Measurements from ENCODE around the gene GPX3.

Gene GPX3, protein sequence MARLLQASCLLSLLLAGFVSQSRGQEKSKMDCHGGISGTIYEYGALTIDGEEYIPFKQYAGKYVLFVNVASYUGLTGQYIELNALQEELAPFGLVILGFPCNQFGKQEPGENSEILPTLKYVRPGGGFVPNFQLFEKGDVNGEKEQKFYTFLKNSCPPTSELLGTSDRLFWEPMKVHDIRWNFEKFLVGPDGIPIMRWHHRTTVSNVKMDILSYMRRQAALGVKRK

DNA sequence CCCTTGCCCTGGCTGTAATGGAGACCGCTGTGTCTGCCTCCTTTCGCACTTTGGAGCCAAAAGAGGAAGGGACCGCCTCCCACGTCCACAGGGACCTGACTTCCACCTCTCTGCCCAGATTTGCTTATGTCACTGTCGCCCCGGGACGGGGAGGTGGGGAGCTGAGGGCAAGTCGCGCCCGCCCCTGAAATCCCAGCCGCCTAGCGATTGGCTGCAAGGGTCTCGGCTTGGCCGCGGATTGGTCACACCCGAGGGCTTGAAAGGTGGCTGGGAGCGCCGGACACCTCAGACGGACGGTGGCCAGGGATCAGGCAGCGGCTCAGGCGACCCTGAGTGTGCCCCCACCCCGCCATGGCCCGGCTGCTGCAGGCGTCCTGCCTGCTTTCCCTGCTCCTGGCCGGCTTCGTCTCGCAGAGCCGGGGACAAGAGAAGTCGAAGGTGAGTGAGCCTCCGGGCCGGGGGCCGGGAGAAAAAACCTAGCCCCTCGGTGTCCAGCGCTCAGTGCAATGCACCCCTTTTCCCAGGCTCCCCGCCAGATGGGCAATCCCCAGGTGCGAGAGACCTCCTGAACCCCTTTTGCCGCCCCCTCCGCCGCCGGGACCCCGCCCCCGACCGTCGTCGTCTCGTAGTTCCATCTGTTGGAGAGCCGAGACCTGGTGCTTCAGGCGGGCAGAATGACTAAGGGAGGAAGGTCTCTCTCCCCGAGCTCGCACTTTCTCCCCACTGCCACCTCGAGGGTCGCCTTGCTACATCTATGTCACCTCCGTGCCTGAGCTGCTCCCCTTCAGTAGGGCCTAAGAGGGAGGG is at the start of gene GPX3:
Gene GPX3 (plus strand): TSS at position 288 of the 807 bp plus-strand sequence. CDS start 64 bp downstream, at position 352.
- DNase-seq = peak; percentile 25

DNA sequence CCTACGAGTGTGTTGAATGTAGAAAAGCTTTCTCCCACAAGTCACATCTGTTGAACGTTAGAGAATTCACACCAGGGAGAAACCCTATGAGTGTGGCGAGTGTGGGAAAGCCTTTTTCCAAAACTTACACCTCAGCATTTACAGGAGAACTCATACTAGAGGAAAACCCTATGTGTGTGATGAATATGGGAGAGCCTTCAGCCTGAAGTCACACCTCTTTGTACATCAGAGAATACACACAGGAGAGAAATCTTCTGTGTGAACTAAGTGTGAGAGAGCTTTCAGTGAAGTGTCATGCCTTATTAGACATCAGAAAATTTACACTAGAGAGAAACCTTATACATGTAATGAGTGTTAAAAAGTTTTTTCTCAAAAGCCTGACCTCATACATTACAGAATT is 41.8 kb upstream of the GPX3 start:
- DNase-seq = no peak

DNA sequence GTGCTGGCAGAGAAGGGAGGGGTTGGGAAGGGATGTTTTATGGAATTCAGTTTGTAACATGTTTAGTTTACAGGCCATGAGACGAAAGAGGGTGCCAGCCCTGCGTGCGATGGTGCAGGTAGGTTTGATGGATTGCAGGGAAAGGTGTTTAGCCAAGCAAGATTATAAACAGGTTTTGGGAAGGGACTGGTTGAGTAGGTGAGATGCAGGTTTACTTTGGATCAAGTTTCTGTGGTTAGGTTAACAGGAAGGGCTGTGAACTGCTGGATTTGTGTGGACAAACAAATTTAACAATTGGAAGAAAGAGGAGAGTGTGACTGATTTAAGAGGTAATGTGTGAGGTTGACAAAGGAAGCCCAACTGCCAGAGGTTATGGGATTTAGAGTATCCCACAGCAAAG is 32.6 kb upstream of the GPX3 start:
- DNase-seq = no peak

DNA sequence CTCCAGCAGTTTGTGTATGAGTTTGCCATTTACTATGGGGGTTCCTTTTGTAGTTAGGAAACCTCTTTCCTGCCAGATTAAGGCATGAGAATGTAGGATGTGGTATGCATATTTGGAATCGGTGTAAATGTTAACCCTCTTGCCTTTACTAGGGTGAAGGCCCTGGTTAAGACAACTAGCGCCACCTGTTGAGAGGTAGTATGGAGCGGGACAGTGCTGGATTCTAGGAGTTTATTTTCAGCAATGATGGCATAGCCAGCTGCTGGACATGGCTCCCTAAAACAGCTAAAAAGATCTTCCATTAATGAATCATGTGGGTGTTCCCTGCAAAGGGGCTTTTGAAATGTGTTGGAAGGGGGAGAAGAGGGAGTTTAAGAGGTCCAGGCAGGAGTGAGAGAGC is 30.7 kb upstream of the GPX3 start:
- DNase-seq = no peak

DNA sequence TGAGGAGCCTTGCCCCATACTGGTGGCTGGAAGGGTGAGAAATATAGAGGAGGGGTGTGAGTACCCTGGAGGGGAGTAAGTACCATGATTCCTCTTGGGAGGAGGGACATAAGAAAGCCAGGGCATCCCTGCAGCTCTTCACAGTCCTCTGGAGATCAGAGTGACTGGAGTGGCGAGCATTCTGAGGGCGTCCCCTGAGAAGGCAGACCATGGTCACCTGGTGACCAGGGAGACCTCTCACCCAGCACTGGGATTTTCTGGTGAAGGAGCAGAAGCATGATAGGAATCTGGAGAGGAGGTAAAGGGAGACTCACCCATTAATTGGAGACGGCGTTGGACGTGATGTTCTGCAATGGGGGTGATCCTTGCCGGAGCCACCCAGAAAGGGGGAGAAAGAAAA is 27.7 kb upstream of the GPX3 start:
- no peak for DNase-seq

DNA sequence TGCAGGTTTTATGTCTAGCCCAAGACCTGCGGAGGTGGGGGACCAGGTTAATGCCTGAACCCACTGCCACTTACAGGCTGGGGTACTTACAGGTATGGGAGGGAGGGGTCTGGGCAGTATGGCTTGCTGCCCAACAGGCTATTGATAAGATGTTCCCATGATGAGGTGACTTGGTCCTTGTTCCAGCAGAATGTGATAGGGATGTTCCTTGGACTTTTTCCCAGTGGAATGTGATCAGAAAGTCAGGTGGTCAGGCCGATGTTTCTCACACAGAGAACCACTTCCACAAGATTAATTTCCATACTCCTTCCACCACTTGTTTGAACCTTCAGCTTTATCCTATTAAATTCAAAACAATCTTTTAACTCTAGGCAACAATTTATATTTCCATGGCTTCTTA is 27.0 kb upstream of the GPX3 start:
- DNase-seq = no peak

DNA sequence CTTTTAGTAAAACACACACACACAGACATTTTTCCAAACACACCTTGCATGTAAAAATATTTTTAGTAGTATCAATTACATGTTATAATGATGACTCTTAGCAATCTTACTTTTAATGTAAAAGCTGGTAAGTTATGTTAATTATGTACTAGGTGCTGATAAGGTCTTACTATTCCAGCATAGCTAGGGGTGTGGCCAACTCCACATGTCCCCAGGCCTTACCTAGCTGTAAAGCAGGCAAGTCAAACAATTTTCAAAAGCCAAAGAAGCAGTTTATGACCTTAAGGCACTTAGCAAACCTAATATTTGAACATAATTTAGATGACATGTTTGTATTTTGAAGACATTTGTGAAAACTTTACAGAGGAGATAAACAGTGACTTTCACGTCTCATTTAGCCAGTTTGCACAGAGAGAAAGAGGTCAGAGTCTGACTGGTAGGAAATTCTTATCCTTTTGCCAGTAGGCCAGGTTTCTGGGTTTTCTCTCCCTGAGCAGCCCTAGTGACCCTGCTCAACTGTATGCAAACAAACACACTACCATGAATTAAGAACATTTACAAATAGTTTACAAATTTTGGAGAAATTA is 26.5 kb upstream of the GPX3 start:
- DNase-seq = no peak

DNA sequence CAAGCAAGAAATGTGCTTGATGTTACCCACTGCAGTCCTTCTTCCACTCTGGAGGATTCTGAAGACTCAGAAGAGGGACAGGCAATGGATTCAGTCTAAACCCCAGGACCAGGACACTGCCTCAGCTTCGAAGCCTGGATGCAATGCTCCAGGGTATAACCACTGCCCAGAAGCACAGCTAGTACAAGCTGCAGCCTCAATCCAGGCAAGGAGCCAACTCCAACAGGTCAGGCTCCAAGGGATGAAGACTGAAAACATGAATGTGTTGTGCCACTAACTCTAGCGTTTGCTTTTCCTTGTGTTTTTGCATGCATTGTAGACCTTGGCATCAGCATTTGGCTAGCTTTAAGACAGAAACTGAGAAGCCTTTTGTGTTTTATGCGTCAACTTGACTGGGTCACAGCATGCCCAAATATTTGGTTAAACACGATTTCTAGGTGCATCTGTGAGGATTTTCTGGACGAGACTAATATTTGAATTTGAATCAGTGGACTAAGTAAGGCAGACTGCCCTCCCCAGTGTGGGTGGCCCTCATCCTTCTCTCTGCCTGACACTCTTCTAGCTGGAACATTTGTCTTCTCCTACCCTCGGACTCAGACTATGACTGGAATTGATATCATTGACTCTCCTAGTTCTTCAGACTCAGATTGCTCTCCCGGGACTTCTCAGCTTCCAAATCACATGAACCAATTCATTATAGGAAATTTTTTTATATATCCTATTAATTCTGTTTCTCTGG is 20.5 kb upstream of the GPX3 start:
- DNase-seq = no peak

DNA sequence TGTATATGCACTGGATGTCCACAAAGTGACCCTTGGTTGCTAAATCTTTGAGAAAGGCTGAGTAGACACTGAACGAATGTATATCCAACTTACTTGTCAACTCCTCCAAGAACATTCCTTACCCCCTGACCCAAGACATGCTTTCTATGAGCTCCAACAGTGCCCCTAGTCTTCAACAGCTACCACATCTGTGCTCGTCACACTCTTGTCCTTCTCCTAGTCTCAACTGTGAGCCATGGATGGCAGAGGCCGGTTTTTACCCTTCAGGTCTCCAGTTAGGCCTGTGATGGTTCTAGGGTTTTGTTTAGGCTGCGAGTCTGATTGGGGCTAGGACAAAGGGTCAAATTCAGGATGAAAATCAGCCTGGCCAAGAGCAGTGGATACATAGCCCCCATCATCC is 19.0 kb upstream of the GPX3 start:
- no peak for DNase-seq

DNA sequence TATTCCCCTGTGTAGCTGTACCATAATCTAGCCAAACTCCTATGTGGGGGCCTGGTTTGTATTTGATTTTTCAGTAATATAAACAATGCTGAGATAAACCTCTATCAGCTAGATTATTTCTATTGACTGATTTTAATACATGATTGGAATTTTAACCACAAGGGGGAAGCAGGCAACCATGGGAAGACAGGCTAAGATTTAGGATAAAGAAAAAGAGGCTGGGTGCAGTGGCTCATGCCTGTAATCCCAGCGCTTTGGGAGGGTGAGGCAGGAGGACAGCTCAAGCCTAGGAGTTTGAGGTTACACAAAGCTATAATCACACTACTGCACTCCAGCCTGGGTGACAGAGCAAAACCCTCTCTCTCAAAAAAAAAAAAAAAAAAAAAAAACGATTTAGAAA is 18.1 kb upstream of the GPX3 start:
- no peak for DNase-seq

DNA sequence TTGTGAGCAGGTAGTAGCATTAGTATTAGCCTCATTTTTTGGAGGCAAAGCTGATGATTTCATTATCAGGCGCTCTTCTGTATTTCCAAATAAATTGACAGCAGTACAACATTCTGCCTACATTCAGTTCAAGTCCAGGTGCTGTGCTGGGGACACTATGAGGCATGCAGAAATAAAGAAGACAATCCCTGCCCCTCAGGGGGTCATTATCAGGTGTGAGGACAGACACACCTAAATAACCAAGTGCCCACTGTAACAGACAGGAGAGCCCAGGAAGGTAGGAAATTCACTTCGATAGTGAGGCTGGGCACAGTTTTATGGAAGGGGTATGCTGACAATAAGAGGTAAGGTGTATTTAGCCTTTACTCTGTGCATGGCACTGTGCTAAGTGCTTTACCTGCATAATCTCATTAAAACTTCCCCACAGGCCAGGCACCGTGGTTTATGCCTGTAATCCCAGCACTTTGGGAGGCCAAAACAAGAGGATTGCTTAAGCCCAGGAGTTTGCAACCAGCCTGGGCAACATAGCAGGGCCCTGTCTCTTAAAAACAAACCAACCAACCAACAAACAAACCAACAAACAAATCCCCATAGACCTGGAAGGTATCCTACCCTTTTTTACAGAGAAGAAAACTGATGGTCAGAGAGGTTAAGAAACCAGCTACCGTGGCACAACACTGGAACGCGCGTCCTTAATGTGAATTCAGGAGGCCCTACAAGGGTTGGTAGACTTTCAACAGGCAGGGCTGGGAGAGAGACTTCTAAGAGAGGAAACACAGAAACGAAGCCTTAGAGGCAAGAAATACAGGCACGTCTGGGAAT is 17.5 kb upstream of the GPX3 start:
- DNase-seq = no peak

DNA sequence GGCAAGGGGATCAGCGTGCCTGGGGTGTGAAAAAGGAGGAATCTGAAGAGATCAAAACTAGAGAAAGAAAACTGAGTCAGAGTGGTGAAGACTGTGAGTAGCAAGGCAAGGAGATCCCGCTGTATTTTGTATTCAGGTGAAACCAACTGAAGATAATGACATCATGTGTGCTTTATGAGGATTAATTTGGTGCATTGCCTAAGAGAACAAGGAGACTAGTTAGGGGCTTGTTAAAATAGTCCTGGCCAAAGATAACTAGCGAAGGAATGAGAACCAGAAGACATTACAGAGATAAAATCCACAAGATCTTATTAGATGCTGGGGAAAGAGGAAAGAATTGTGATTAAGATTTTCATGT is 16.9 kb upstream of the GPX3 start:
- no peak for DNase-seq

DNA sequence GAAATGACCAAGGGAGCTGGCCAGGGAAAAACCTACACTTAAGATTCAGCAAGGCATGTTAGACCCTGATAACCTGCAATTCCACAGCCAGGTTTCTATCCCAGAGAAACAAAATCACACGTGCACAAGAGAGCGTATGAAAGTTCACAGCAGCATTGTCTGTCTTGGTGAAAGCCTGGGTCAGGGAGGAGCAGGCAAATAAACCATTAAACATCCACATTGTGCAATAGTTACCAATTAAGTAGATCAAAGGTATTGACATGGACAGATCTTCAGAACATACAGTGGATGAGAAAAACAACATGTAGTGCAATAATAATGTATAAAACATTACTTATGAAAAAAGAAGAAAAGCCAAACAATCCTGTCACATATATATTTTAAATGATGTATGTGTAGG is 15.9 kb upstream of the GPX3 start:
- no peak for DNase-seq

DNA sequence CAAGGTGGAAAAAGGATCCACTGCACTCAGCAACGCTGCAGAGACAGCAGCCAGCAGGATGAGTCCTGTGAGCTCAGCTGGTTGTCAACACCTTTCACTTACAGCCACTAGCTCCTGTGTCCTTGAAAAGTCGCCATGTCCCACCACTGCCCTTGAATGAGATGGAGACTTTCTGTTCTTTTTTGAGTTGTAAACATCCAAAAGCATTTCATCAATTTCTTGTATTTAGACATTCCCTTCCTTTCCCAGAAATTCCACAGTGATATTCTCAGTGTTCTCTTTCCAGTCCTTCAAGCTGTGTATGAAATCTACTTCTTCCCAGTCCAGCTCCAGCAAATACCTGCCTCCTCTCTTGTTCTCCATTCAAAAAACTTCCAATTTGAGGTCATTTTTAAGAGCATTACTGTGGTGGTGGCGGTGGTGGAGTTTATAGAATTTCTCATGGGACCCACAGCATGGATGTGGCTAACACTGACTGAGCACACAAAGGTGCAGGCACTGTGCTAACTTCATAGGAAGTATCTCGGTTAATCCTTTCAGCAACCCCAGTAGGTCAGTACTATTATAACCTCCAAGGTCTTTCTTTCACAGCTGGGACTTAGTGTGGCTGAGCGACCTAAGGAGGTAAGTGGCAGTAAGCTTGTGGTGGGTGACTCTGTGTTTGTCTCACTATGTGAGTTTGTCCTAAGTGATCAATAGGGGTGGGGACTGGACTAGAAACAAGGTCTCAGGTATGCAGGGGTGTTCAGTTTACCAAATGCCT is 15.0 kb upstream of the GPX3 start:
- DNase-seq = no peak

DNA sequence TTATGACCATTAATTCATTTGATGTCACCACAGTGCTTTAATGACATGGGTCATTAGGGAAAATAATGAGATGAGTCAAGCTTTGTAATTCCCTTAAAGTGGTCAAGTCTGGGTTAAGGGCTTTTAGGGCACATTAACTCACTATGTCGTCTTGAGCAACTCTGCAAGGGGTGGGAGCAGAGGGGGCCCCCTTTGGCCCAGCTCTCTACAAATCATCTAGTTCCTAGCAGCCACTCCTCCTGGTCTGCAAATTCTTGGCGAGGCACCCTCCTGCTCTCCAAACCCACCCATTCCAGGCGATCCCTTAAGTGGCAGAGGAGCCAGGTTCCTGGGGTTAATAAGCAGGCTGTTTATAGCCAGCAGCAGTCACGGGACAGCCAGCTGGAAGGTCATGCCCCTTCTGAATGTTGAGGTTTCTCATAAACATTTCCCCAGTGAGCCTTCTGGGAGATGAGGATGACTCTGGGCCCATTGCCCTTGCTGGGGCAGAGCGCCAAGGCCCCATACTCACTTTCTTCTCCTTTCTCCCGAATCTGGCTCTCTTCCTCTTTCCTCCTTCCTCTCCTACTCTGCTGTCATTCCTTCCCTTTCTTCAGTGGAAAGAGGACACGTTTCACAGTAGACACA is 14.3 kb upstream of the GPX3 start:
- DNase-seq = no peak

DNA sequence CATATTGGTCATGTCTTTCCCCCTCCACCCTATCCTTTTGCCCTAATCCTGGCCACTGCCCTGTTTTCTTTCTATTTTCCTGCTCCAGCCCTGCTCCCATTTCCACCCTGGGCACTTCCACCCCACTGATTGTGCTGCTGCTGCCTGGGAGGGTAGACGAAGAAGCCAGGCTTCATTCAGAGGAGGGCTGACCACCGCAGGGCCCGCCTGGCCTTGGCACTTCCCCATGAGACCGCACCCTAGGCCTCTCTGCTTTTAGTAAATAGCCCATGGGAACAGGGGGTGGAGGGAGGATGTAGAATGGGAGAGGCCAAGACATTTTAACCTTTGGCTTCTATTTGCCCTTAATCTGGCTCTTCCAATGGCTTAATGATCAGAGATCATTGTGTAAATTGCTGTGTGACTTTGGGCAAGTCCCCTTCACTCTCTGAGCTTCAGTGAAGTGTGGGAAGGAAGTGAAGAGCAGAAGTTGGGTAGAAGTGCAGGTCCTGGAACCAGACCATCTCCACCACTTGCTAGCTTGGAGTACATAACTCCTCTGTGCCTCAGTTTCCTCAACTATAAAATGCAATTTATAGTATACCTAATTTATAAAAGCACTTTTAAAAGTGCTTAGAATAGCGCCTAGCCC is 13.6 kb upstream of the GPX3 start:
- no peak for DNase-seq

DNA sequence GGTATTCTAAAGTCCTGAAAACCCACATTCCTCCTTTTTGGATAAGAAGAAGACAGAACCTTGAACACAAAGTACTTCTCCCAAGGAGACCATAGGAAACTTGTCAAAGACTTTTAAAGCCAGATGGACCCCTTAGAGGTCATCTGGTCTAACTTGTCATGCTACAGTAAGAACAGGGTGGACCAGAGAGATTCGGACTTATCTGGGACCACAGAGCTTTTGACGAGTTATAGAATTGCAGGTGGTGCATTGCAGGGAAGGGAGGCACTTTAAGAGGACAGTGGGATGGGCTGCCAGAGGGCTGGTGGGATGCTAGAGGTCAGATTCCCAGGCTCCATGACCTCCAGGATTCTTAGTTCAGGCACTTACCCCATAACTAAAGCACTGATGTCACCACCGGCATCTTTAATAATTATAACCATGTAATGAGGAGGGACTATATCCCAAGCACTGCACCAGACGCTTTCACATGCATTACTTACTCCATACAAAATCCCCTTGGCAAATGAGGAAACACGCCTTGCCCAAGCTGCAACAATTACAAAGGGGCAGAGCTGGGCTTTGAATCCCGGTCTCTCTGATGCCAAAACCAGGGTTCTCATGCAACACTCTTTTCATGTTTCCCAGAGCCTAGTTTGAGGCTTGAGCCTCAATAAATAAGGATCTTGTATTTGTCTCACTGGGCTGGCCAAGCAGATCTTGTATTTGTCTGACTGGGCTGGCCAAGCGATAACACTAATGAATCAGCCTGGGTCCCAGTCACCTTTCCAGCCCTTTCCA is 12.8 kb upstream of the GPX3 start:
- DNase-seq = no peak

DNA sequence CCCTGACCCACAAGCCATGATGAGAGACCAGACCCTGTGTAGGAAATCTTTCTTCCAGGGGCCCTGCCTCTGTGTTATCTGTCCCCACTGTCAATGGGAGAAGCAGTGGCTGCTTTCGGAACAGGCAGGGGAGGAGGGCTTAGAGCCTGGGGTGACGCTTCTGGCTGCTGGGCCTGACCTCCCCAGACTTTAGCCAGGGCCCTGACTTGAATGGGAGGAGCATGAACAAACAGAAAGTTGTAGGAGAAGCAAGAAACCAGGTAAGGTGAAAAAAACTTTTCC is 12.2 kb upstream of the GPX3 start:
- DNase-seq = no peak

DNA sequence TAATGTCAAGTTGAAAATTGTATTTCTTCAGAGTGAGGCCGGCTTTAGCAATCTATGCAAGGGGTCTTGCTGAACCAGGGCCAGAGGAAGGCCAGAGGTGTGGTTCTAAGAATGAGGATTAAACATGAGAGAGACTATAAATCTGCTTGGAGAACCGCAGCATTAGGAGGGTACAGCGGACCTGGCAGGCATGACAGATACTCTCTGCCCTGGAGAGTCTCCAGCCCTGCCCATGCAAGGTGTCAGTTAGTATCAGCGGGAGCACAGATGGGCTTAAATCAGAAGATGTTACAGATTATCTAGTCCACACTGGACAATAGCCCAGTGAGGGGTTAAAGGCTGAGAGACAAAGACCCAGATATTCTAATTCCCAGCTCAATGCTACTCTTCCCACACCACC is 11.5 kb upstream of the GPX3 start:
- no peak for DNase-seq

DNA sequence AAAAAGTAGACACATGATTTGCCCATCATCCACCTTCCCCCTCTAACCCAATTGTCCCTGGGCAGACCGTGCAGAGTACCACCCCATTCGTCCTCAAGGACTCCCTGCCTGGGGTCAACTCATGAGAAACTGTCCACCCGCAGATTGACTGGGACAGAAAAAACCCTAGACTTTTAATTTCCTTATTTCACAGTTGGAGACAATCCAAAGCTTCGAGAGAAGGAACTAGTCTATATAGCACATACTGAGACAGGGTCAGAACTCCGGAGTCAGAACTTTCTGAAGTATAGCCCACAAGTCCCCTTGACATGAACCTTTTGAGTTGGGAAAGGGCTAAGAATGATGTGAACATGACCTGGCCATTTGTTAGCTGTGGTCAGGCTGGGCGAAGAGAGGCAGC is 7.5 kb upstream of the GPX3 start:
- no peak for DNase-seq
